Nucleus accumbens (tissue), 56 donors: ENCODE results near the gene ATP1A2.
A peak's percentile ranks its signal among the peaks of the same experiment; 100 is the strongest.

ENCODE experiments used
- DNase-seq, 56 donors: peaks; one replicate each; lab custom pipeline; 2025; lab: John Stamatoyannopoulos, UW

ATP1A2 gene

GRCh38 chr1:160115545-160116282 is at the start of gene ATP1A2:
ATP1A2 (plus strand) TSS chr1:160115759; CDS start chr1:160115862, 103 bp downstream.
- peak in 26 of 56 donors; percentile 25 to 78 (median 47) for DNase-seq

- peak in 11 of 56 donors; percentile 17 to 61 (median 46) for DNase-seq
These were observed 48.5 kb upstream of the ATP1A2 start for GRCh38 chr1:160066829-160067745.

GRCh38 chr1:160068225-160068624 is 47.3 kb upstream of the ATP1A2 start:
- DNase-seq = peak in 54 of 56 donors; percentile 34 to 97 (median 87)

GRCh38 chr1:160069460-160070231 is 45.9 kb upstream of the ATP1A2 start, which contains the start of gene KCNJ10:
KCNJ10 (minus strand) TSS chr1:160070160; CDS start chr1:160042532, 27,628 bp downstream.
- peak in 19 of 56 donors; percentile 16 to 75 (median 45) for DNase-seq

- peak; percentile 19 to 98 (median 90) for DNase-seq
These were observed 45.1 kb upstream of the ATP1A2 start for GRCh38 chr1:160070243-160071163.

- no peak for DNase-seq
These were observed 44.3 kb upstream of the ATP1A2 start for GRCh38 chr1:160071289-160071688.

- DNase-seq = no peak
These were observed 40.7 kb upstream of the ATP1A2 start for GRCh38 chr1:160074865-160075264.

GRCh38 chr1:160075836-160076235 is 39.7 kb upstream of the ATP1A2 start:
- no peak for DNase-seq

GRCh38 chr1:160076295-160076694 is 39.3 kb upstream of the ATP1A2 start:
- DNase-seq = no peak

- no peak for DNase-seq
These were observed 38.1 kb upstream of the ATP1A2 start for GRCh38 chr1:160077486-160077885.

GRCh38 chr1:160078512-160079195 is 36.9 kb upstream of the ATP1A2 start:
- peak in 49 of 56 donors; percentile 26 to 88 (median 64) for DNase-seq

- DNase-seq = no peak
These were observed 36.1 kb upstream of the ATP1A2 start for GRCh38 chr1:160079448-160079847.

- no peak for DNase-seq
These were observed 35.0 kb upstream of the ATP1A2 start for GRCh38 chr1:160080381-160081100.

- peak in 54 of 56 donors; percentile 35 to 95 (median 81) for DNase-seq
These were observed 34.2 kb upstream of the ATP1A2 start, which contains the start of gene KCNJ9 for GRCh38 chr1:160081261-160081936. KCNJ9 (plus strand) TSS chr1:160081538; CDS start chr1:160084031, 2,493 bp downstream.

- no peak for DNase-seq
These were observed 33.1 kb upstream of the ATP1A2 start for GRCh38 chr1:160082487-160082886.

GRCh38 chr1:160082926-160083325 is 32.6 kb upstream of the ATP1A2 start:
- no peak for DNase-seq
